Activated CD8-positive, alpha-beta memory T cell treated with anti-CD3 and anti-CD28 coated beads for 24 hours (primary cell): ENCODE results near the gene ALDH9A1.

ENCODE experiments used
- DNase-seq: peaks from one replicate; pipeline ENCODE4 v3.0.0-alpha.2; 2020

Gene ALDH9A1

DNA sequence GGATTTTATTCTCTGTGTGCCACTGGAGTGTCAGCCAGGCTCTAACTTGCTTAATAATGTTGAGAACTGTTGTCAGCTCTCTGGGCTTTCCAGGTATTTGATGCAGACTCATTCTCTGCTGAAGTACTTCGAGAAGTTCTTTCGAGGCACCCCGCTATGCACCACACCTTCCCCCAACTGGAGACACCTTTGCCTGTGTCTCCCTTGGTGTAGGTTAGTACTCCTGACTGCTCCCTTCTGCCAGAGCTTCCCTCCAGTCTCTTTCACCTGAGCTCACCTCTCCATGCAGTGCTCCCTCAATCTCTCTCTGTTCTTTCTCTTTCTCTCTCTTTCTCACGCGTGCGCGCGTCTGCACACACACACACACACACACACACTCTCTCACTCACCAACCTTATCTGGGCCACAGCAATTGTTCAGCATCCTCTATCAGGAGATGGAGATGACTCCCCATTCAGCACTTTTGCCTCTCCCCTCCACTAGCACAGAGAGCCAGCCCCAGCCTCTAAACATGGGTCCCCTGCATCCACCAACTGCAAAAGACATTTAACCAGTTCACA lies 81.3 kb downstream of the ALDH9A1 start:
- DNase-seq: no peak

DNA sequence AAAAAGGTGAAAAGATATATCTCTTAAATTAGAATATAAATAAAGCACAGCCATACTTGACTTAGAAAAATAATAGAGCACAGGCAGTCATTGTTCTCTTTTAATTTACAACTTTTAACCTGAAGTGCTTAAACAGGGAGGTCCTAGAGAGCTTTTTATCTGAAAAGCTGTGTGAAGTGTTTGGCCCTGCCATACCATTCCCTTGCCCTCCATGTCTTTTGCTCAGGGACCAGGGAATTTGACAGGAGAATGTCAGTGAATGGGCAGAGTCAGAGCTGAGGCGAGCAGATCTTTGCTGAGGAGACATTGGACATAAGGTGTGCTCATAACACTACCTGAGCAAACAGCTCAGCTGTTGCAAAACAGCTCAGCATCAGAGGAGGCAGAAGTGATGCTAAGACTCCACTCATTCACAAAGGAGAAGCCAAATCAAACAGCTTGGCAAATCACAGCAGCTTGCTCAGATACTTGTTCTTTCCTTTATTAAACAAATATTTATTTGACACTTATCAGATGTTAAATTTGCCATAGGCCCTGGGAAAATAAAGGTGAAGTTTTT lies 82.2 kb downstream of the ALDH9A1 start:
- DNase-seq: no peak
